ENCODE results near the gene AHCYL1.

AHCYL1 gene

DNA sequence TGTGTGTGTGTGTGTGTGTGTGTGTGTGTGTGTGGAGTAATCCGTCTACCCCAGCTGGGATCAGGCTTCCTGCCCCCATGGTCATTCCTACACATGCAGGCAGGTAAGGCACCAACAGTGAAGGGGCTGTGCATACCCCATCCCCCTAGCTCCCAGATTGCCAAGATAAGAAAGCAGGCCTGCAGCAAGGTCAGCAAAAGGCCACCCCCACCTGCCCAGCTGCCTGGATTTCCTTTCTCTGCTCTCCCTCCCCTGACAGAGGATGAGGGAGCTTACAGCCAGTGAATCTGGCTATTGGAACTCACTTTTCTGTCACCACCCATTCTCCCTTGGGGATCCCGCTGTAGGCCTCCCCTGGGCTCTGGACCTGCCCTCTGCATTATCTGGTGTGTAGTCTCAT lies 78.0 kb downstream of the AHCYL1 start:
- no peak for DNase-seq (ENCODE audit: low read depth in 2 of 2)

GRCh38 chr1:110063781-110064180 lies 79.2 kb downstream of the AHCYL1 start:
- no peak for DNase-seq (ENCODE audit: low read depth in 2 of 2)

DNA sequence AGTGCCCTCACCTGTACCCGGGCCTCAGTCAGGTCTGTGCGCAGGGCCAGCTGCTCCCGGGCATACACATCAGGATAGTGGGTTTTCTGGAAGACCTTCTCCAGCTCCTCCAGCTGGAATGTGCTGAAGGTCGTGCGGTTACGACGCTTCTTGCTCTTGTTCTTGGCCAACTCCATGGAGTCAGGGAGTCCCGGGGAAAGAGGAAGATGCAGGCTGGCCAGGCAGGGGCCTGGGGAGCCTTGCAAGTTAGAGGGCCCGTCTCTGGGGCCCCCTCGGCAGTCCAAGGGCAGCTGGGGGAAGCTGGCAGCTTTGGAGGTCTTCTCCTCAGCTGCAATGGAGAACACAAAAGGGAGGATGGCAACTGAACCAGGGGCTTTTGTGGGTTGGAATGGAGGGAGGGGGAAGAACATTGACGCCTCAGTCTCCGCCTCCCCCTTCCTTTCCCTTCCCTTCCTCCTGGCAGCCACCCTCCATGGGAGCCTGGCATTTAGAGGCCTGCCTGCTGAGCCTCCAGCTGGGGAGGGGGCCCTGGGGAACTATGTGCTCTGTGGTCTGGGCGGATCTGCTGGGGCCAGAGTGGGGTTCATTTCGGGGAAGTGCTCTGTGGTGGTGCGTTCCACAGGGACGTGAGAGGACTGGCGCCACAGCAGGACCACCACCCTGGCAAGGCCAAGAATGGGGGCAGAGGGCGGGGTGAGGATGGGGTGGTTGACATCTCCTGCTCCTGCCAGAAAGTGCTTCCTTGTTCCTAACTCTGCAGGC lies 80.2 kb downstream of the AHCYL1 start:
- DNase-seq (ENCODE audit: low read depth in 2 of 2): no peak

DNA sequence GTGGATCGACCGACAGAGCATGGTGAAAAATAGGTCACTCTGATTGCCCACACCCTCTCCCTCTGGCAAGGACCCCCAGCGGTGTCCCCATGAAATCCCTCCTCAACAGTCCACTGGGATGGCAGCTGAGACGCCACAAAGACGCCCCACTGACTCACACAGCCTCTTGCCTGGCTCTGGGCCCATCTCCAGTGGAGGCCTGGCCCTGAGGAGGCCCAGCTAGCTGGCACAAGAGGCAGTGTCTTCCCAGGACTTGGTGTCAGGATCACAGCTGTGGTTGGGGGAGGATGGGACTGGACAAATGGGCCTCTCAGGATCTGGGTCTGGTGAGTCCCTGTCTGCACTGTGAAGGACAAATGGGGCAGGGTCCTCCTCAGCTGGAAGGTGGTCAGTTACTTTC lies 81.3 kb downstream of the AHCYL1 start:
- no peak for DNase-seq (ENCODE audit: low read depth in 2 of 2)

DNA sequence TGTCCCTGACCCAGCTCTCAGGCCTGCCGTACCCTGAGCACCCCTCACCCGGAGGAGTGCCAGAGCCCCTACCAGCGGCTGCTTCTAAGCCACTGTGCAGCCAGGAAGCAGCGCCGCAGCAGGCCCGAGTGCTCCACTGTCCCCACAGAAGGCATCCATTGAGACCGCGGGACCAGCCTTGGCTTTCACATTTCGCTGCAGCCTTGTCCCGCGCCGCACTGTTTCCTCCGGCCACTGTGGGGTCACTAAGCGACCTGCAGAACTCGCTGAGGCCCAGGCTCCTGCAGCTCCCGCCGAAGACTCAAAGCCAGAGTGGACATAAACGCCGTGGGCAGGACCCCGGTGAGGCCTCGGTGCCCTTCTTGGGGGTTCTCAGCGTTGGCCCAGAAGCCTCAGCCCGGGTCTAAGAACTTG lies 82.9 kb downstream of the AHCYL1 start:
- DNase-seq (ENCODE audit: low read depth in 2 of 2): no peak

- no peak for DNase-seq (ENCODE audit: low read depth in 2 of 2)
Measured at GRCh38 chr1:110067893-110068645, 83.5 kb downstream of the AHCYL1 start.

GRCh38 chr1:110068646-110069403 lies 84.3 kb downstream of the AHCYL1 start:
- DNase-seq (ENCODE audit: low read depth in 2 of 2): no peak

GRCh38 chr1:110069404-110070281 lies 85.1 kb downstream of the AHCYL1 start:
- DNase-seq (ENCODE audit: low read depth in 2 of 2): no peak

GRCh38 chr1:110070282-110070669 lies 85.7 kb downstream of the AHCYL1 start:
- no peak for DNase-seq (ENCODE audit: low read depth in 2 of 2)

DNA sequence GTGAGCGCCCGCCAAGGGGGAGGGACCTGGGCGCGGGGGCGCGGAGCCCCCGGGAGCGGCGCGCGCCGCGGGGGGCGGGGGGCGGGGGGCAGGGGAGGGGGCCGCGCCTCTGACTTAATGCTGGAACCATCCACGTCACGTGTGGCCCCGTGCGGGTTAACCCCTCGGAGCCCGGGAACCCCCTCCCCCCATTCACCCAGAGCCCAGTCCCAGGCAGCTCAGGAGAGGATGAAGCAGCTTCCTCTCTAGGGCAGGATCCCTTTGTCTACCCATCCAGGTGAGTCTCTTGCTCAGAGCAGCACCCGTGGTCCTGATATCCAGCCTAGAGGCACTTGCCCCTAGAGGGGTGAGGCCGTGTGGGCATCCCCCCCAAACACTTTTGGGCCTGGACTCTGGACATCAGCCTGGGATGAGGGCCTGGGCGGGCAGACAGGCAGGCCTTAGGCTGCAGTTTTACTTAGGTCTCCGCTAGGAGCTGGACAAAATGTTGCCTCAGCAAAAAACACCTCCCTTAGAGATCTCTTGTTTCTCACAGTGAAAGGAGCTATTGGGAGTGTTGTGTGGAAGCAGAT lies 86.2 kb downstream of the AHCYL1 start, which contains the start of gene ALX3:
Gene ALX3, minus strand, starts transcription at position 2 of the 572 bp plus-strand sequence. CDS start 60 bp downstream, outside the sequence.
- DNase-seq (ENCODE audit: low read depth in 2 of 2): no peak

Data from stimulated activated CD8-positive, alpha-beta memory T cell treated with anti-CD3 and anti-CD28 coated beads, Interleukin-2, amount 100 ng/mL, for 1 hour (primary cell).